ENCODE data around the gene MGRN1.
A peak's percentile ranks its signal among the peaks of the same experiment; 100 is the strongest.

Gene MGRN1

GRCh38 chr16:4624015-4624826, at the start of gene MGRN1:
Gene MGRN1, plus strand, starts transcription at chr16:4624826. Its CDS starts 135 bp downstream, at chr16:4624961.
- DNase-seq: peak; percentile 78

DNA sequence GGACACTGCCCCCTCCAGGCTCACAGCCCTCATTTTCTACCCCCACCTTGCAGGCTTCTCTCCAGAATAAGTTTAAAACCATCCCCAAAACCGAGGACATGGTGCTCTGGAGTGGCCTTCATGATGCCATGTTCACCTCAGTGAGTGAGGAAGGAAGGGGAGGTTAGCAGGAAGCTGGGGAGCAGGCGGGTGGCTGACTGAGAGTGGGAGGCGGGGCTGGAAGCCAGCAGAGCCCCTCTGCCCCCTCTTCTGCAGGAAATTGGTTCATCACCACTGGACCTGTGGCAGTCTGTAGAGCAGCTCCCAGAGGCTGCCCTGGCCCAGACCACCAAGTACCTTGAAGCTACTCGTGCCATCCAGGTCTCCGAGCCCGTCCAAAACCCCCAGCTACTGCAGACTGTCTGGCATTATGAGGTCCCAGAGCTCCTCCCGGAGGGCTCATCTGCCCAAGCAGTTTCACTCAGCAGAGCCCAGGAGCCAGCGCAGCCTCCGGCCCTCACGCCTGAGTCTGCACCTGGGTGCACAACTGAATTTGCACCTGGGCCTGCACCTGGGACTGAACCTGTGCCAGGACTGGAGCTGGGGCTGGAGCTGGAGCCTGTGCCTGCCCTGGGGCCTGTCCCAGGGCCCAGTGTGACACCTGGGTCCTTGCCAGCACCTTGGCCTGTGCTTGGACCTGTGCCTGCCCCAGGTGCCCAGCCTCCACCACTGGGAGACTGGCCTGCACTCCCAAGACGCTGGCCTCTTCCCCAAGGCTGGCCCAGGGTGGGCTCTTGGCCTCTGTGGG, 49.5 kb upstream of the MGRN1 start:
- DNase-seq: no peak

DNA sequence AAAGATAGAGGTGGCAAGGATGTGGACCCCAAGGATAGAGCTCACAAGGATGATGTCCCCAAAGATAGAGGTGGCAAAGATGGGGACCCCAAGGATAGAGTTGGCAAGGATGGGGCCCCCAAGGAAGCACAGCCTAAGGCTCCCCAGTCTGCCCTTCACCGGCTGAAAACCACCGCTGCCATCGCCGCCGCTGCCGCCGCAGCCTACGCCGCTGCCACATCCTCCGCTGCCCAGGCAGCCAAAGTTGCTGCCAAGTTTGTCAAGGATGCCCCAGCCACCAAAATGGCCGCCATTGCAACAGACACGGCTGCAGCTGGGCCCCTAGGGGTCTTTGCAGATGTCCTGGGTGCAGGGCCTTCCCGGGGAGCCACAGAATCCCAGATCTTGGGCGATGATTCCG, 48.6 kb upstream of the MGRN1 start:
- DNase-seq: no peak

DNA sequence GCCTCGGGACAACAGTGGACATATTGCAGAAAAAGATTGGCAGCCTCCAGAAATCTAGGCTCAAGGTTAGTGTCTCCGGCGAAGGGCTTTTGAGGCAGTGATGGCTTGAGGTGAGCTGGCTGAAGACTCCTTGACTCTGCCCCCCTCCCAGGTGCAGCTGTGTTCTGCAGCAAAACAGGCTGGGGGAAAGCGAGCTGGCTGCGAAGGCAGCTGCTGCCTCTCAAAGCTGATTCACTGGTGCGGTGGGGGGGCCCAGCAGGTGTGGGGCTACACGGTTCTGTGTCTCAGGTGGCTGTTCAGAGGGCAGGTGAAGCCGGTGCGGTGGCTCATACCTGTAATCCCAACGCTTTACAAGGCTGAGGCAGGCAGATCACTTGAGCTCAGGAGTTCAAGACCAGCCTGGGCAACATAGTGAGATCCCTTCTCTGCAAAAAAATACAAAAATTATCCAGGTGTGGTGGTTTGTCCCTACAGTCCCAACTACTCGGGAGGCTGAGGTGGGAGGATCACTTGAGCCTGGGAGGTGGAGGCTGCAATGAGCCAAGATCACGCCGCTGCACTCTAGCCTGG, 45.6 kb upstream of the MGRN1 start:
- no peak for DNase-seq

DNA sequence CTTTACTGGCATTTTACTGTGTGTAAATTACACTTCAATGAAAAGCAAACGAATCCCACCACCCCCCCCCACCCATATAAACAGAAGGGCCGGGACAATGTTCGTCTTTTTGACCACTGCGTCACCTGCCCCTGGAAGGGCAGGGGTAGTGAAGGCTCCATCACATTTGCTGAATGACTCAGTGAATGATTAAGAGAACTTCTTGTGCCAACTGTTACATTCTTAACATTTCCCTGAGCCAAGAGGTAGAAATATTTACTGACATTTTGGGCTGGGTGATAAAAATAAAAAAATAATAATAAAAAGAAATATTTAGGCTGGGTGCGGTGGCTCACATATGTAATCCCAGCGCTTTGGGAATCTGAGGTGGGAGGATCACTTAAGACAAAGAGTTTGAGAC, 44.4 kb upstream of the MGRN1 start:
- no peak for DNase-seq

GRCh38 chr16:4583906-4584305, 40.7 kb upstream of the MGRN1 start:
- no peak for DNase-seq

DNA sequence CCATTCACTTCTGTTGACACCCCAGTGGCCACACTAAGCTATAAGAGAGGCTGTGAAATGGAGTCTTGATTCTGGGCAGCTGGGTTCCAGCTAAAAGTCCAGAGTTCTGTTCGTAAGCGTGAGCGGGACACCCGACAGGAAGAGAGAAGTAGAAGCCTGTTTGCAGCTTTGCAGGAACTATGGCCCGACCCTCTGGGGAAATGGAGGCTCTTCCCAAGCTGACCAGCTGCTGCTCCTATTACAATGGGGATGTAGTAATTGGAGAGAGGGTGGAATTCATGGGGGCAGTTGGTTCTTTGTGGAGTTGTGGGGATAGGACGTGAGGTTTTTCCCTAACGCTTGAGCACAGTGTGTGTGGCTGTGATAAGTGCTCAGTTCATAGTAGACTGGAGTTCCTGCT, 38.3 kb upstream of the MGRN1 start:
- DNase-seq: no peak

GRCh38 chr16:4588386-4588785, 36.2 kb upstream of the MGRN1 start:
- DNase-seq: no peak

DNA sequence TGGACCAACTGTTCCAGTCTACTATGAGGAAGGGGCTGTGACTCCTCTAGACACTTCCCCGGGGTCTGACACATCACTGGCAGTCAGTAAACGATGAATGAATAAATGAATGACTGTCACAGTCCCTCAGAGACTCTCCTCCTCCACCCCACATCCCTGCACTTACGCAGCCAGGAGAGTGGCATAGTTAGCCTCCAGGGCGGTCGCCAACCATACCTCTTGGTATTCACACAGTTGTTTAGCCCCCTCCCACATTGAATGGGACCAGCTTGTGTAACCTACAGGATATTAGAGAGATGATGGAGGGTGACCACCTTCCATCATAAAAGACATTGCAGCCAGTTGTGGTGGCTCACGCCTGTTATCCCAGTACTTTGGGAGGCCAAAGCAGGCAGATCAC, 35.7 kb upstream of the MGRN1 start:
- DNase-seq: no peak

GRCh38 chr16:4591191-4591590, 33.4 kb upstream of the MGRN1 start:
- DNase-seq: no peak

GRCh38 chr16:4591706-4592470, 32.7 kb upstream of the MGRN1 start:
- DNase-seq: no peak

DNA sequence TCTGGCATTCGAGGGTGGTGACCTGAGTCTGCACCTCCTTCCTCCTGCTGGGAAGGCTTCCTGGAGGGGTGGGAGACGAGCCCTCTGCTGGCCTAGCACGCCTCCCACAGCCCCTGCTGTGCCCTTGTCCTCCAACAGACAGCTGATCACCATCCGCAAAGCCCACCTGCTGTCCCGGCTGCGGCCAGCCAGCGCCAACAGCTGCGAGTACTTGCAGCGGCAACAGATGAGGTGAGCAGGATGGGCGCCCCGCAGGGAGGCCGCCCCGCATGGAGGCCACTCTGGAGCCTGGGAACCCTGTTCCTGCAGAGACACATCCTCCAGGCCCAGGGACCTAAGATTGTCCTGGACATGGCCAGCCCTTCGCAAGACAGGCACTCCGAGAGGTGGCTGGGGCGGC, 31.5 kb upstream of the MGRN1 start:
- DNase-seq: no peak

DNA sequence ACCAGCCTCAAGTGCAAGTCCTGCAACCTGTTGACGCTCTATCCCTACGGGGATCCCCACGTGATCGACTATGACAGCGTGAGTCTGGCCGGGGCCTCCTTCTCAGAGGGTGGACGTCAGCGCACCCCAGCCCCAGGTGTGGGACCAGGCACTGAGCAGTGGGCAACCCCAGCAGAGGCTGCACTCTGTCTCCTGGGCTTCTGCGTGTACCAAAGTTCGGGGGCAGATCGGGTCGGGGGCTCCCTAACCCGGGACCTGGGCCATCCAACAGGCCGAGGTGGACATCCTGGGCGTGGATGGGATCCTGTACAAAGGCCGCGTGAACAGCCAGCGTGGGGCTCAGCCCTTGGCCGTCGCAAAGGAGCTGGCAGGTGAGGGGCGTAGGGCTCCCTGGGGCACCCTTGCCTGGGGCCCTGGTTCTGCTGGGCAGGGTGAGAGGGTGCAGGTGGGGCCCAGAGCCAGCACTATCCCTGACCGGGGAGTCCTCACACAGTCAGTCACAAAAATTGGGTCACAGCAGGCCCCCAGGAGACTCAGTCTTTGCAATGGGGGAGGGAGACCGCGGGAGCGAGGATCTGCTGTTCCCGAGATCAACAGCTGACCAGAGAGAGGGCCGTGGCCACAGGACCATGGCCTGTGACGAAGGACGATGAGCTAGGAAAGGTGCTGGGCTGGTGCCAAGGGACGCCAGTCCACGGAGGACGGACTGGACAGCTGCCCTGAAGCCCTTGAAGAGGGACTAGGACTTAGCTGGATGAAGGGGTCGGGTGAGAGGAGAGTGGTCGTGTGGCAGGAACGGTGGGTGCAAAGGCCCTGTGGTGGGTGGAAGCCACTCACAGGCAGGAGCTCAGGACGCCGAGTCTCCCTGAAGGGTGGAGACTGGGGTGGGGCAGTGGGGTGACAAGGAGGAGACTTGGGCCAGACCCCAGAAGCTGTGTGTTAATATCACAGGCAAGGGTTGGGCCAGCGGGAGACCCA, 29.9 kb upstream of the MGRN1 start:
- DNase-seq: no peak

DNA sequence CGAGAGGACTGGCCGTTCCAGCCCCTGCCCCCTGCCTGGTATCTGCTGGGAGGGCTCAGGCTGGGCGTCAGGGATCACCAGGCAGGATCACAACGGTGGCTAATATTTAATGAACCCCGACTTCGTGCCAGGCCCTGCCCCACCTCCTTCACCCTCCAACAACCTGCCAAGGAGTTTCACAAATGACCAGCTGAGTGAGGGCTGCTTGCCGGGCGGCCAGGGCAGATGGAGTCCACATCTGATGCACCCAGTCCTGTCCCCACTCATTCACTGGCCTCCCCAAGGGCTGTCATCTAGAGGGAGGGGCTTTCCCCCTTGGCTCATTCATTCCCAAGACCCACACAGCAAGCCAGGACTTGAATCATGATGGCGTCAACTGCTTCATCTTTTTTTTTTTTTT, 27.5 kb upstream of the MGRN1 start:
- no peak for DNase-seq

DNA sequence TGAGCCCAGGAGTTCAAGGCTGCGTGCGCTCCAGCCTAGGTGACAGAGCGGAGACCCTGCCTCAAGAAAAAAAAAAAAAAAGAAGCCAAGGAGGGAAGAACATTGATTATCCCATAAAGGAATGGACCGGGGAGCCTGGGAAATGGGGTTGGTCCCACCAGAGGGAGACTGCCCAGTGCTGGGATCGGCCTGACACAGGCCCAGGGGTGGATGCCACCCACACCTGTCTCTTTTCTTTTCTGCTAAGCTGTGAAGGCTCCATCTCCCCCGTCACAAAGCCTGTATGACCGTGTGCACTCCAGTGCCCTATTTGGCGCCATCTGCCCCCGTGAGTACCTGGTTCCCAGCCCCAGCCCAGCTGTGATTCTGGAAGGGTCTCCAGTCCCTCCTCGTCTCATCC, 25.6 kb upstream of the MGRN1 start:
- no peak for DNase-seq

GRCh38 chr16:4599545-4599944, 25.1 kb upstream of the MGRN1 start:
- no peak for DNase-seq

GRCh38 chr16:4601036-4601863, 23.4 kb upstream of the MGRN1 start:
- DNase-seq: no peak

DNA sequence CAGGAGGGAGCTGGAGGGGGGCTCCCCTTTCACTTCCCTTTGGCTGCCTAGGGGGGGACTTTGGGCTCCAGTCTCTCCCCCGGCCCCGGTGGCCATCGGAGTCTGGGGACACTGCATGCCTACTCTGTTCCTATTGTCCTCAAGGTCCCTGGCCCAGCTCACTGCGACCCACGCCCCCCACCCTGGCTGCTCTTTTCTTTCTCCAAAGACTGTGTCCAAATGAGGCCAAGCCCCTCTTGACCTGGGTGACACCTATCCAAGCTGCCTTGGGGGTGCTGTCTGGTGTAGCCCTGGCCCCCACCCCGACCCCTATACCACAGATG, 22.8 kb upstream of the MGRN1 start:
- no peak for DNase-seq

GRCh38 chr16:4602331-4602730, 22.3 kb upstream of the MGRN1 start:
- no peak for DNase-seq

DNA sequence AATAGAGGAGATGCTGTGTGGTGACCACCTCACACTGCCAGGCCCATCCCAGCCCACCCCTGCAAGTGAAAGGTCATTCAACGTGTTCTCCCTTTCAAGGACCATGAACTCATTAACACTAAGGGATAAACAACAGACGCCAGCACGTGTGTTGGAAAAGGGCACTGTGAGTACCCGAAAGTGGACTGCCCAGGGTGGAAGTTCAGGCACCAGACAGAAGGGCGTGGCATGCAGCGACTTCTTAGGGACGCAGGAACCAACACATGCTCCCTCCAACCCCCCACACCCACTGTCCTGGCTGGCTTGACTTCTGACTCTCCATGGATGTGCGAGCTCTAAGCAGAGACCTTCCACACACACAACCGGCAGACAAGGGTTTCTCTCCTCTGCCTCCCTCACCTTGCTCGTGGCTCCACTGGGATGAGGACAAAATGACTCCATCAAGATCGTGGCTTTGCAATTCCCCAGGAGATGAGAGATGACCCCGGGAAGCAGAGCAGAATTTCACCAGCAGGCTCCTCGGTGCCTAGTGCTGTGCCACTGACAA, 20.9 kb upstream of the MGRN1 start:
- DNase-seq: no peak

- no peak for DNase-seq
These were observed 20.2 kb upstream of the MGRN1 start for GRCh38 chr16:4604401-4604800.

All from GOT3 (cell line).